ENCODE results near the gene TNRC6C. TPM values are rescaled to one million over a fixed set of nuclear protein-coding genes. Genes with fewer than 3 reads are reported as not detected.

The TNRC6C gene
- total RNA-seq, 1 donor from 2014 or later: 21.0 TPM

DNA sequence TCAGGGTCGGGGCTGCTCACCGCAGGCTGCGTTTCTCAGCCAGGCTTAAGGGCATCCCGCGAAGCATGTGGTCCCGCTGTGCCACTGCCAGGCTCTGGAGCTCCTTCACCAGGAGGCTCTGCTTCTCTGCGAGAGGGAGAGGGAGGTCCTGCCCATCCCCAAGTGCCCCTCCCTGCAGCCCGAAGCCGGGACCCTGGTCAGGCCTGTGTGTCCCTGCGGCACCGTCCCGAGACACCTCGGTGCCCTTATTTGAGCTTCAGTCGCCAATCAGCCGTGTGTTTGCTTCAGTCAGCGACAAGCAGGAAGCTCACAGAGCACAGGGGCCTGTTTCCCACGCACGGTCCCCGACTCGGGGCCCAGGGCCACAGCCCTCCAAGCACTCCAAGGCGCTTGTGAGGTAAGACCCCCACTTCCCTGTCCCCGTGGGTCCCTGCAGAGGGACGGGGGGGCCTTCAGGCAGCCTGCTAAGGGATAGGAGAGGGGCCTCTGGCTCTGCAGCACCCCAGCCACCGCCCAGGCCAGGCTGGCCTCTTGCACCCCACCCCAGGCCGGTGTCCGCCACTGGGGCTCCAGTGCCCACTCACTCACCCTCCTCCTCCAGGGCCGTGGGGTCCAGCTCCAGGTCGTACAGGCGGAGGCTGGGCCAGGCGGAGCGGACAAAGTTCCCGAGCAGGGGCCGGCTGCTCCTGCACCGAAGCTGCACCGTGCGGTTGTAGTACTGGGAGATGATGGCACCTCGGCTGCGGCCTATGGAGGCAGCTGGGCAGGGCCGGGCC lies 166.8 kb downstream of the TNRC6C start:
- DNase-seq (ENCODE audit: missing footprints) (peak; percentile 75), ATAC-seq (no peak)
- intact Hi-C loops (cut with DNase I): loop anchor here (5.0 kb wide), 1 partner anchor 47 kb away; no protein-coding TSS in a partner anchor

DNA sequence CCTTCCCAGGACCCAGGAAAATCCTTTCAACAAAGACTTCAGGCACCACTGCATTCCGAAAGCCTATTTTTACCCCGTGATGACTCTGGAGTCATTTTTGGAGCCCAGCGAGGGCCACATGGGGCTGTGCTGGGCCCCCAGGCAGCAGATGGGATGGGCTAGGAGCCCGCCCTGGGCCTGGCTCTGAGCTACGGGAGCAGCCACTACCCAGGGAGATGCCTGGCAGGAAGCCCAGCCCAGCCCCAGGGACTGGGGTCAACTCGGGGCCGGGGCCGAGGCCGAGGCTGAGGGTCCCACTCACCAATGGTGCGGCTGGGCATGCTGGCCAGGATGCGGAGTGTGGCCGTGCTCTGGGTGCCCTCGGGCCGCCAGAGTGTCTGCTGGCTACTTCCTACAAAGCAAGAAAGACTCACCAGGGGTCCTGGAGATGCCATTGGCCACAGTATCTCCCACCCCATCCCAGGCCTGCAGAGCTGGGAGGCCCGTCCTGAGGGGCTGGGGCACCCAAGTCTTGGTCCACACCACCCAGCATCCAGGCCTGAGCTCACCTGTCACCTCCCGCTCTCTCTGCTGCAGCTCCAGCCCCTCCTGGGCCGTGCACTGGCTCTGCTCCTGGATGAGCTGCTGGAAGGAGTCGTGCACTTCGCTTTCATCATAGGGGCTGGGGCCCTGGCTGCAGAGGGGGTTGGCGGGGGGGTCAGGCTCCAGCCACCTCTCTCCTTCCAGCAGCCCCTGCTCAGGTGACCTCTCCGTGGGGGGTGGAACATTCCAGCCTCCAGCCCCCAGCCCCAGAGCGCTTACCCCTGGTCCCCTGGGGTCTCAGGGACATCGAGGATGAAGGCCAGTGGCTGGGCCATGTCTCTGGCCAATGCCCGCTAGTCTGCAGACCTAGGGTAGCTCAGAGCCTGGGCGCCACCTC lies 167.7 kb downstream of the TNRC6C start:
- peak; percentile 70 for DNase-seq (ENCODE audit: missing footprints)
- ATAC-seq: peak; percentile 29
- intact Hi-C loops (cut with DNase I): loop anchor here (5.0 kb wide), 1 partner anchor 46 kb away; no protein-coding TSS in a partner anchor

- intact Hi-C loops (cut with DNase I): loop anchor here (5.0 kb wide), 1 partner anchor 45 kb away; no protein-coding TSS in a partner anchor
- ATAC-seq: no peak
These were observed 168.4 kb downstream of the TNRC6C start for GRCh38 chr17:78126895-78127238.

GRCh38 chr17:78127239-78127887 lies 168.9 kb downstream of the TNRC6C start:
- peak; percentile 52 for ATAC-seq
- DNase-seq (ENCODE audit: missing footprints): peak; percentile 90
- intact Hi-C loops (cut with DNase I): loop anchor here (5.0 kb wide), 1 partner anchor 45 kb away; no protein-coding TSS in a partner anchor

More at GRCh38 chr17:78126895-78127238, 168.4 kb downstream of the TNRC6C start:
- DNase-seq (ENCODE audit: missing footprints): peak; percentile 69

- intact Hi-C loops (cut with DNase I): loop anchor here (5.0 kb wide), 1 partner anchor 44 kb away; no protein-coding TSS in a partner anchor
- DNase-seq (ENCODE audit: missing footprints) (peak; percentile 72), ATAC-seq (peak; percentile 18)
These were observed 169.5 kb downstream of the TNRC6C start for GRCh38 chr17:78127888-78128550.

- peak; percentile 27 for ATAC-seq
- peak; percentile 85 for DNase-seq (ENCODE audit: missing footprints)
- intact Hi-C loops (cut with DNase I): loop anchor here (5.0 kb wide), 1 partner anchor 44 kb away; no protein-coding TSS in a partner anchor
These were observed 170.2 kb downstream of the TNRC6C start, which contains the start of gene TMC6 for GRCh38 chr17:78128551-78129350. Gene TMC6 (minus strand): TSS chr17:78128755. CDS start chr17:78126832, 1,923 bp downstream.

DNA sequence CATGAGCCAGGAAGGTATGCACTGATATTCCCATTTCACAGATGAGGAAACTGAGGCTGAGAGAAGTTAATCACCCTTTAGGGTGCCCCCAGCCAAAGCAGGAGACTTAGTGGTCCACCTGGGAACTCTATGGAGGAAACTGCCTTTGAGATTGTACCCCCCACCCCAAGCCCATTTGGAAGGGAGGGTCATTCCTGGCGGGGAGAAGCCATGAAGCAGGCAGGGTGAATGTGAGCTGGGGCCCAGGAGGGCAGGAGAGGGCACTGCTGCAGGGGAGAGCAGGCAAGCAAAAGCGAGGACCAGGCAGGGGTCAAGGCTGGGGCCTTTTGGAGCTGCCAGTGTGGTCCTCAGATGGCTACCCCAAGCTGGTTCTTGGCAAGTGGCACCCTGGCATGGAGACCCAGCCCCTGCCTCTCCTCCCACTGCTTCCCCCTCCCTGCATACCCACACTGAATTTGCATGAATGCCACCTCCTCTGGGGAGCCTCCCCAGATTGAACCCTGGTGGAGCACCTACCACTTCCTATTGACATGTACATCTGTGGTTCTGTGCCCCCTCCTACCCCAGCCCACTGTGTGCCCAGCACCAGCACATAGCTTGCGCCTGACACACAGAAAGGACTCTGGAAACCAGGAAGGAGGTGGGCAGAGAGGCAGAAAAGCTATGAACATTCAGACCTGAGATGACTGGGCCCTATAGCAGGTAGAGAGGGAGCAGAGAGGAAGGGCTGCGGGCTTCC lies 171.0 kb downstream of the TNRC6C start:
- DNase-seq (ENCODE audit: missing footprints) (peak; percentile 53), ATAC-seq (no peak)
- intact Hi-C loops (cut with DNase I): loop anchor here (5.0 kb wide), 1 partner anchor 43 kb away; no protein-coding TSS in a partner anchor

GRCh38 chr17:78130090-78130436 lies 171.6 kb downstream of the TNRC6C start:
- DNase-seq (ENCODE audit: missing footprints): peak; percentile 2
- intact Hi-C loops (cut with DNase I): no loop called here
- no peak for ATAC-seq

GRCh38 chr17:78130437-78131101 lies 172.1 kb downstream of the TNRC6C start, which contains the start of gene TMC8:
Gene TMC8 (plus strand): TSS chr17:78130771. CDS start chr17:78131589, 818 bp downstream.
- DNase-seq (ENCODE audit: missing footprints): peak; percentile 72
- no peak for ATAC-seq
- intact Hi-C loops (cut with DNase I): no loop called here

DNA sequence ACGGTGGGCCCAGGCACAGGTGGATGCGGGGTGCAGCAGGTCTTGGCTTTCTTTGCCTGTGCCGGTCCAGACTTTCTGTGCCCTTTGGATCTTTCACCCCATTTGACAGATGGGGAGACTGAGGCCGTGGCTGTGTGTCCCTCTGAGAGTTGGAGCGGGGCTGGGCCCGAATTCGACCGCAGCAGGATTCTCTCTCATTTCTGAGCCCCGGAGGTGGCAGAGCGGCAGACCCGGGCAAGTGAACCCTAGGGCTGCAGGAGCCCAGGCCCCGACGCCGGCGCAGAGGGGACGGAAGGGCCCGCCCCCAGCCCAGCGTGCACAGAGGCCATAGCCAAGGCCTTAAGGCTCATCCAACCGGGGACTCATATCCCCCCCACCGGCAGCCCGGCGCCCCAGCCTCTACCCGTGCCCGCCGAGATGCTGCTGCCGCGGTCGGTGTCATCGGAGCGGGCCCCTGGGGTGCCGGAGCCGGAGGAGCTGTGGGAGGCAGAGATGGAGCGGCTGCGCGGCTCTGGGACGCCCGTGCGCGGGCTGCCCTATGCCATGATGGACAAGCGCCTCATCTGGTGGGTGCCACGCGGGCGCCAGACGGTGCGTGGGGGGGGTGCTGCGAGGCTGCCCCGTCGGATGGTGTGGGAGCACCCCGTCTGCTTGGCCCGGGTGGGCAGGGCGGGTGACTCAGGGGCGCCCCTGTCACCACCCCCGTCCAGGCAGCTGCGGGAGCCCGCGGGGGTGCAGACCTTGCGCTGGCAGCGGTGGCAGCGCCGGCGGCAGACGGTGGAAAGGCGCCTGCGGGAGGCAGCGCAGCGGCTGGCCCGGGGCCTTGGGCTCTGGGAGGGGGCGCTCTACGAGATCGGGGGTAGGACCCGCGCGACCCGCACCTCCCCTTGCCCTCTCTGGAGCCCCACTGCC lies 172.9 kb downstream of the TNRC6C start:
- DNase-seq (ENCODE audit: missing footprints) (peak; percentile 74), ATAC-seq (no peak)
- intact Hi-C loops (cut with DNase I): no loop called here

- intact Hi-C loops (cut with DNase I): no loop called here
- no peak for DNase-seq (ENCODE audit: missing footprints)
- no peak for ATAC-seq
These were observed 173.7 kb downstream of the TNRC6C start for GRCh38 chr17:78132084-78132676.

DNA sequence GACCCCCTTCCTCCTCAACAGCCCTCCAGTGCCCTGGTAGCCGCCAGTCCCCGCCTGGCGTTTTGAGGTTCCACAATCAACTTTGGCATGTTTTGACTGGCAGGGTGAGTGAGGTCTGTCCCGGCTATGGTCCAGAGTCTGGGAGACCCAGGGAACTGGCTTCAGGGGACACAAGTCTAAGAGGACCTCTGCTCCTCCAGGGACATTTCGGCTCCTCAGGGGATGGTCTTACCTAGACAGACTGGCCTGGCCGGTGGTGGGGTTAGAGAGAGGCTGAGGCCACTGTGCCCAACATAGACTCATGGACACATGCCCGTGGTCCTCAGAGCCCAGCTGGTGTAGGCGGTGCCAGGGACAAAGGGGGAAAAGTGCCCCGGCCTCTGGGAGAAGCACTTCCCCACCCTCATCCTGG lies 174.3 kb downstream of the TNRC6C start:
- intact Hi-C loops (cut with DNase I): no loop called here
- no peak for DNase-seq (ENCODE audit: missing footprints)
- ATAC-seq: no peak

- no peak for DNase-seq (ENCODE audit: missing footprints)
- no peak for ATAC-seq
- intact Hi-C loops (cut with DNase I): no loop called here
These were observed 174.9 kb downstream of the TNRC6C start for GRCh38 chr17:78133179-78133951.
